ENCODE data around the gene SMYD1. TPM values are rescaled to one million over a fixed set of nuclear protein-coding genes. Genes with fewer than 3 reads are reported as not detected.

The SMYD1 gene
- total RNA-seq, 3 donors from 2014 or later (not counting 1 experiment from before 2014, with no cell fraction given) = not detected

DNA sequence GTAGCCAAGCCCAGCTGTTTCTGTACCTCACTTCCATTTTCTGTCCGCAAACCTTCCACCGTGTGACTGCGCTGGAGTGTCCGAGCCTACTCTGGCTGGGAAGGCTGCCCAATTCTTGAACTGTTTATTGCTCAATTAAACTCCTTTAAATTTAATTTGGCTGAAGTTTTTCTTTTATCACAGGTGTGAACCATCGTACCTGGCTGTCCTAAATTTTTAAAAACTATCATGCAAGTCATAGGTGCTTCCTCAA is 45.0 kb upstream of the SMYD1 start:
- Mint-ChIP-seq H3K4me3 (no peak overlapping the region), H3K27me3 (ENCODE audit: low read depth in 2 of 2) (no peaks in the 10 kb centered on the region), H3K9me3 (no peaks in the 10 kb centered on the region), H3K36me3 (peaks cover 2% of the 10 kb centered on the region), H3K4me1 (peaks cover 4 to 5% of the 10 kb centered on the region in 2 donors), H3K27ac (no peak overlapping the region)
- H3K27me3 ChIP-seq (ENCODE audit: control insufficient read depth, insufficient read depth, low read length) = no peaks in the 10 kb centered on the region
- DNase-seq = no peak
- TF ChIP-seq, protein P1, sequence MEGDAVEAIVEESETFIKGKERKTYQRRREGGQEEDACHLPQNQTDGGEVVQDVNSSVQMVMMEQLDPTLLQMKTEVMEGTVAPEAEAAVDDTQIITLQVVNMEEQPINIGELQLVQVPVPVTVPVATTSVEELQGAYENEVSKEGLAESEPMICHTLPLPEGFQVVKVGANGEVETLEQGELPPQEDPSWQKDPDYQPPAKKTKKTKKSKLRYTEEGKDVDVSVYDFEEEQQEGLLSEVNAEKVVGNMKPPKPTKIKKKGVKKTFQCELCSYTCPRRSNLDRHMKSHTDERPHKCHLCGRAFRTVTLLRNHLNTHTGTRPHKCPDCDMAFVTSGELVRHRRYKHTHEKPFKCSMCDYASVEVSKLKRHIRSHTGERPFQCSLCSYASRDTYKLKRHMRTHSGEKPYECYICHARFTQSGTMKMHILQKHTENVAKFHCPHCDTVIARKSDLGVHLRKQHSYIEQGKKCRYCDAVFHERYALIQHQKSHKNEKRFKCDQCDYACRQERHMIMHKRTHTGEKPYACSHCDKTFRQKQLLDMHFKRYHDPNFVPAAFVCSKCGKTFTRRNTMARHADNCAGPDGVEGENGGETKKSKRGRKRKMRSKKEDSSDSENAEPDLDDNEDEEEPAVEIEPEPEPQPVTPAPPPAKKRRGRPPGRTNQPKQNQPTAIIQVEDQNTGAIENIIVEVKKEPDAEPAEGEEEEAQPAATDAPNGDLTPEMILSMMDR (IDR thresholded peaks at IDR 0.05) = no peak
- no peaks in the 10 kb centered on the region for H3K36me3 ChIP-seq (ENCODE audit: control insufficient read depth, insufficient read depth, low read length)
- H3K4me1 ChIP-seq (ENCODE audit: control insufficient read depth, insufficient read depth, low read length) = peaks cover 2% of the 10 kb centered on the region
- ATAC-seq = no peak
- no peaks in the 10 kb centered on the region for H3K9me3 ChIP-seq (ENCODE audit: control insufficient read depth, insufficient read depth, low read length)
- 97% methylated on average over 5 of the region's 5 CpGs for WGBS (ENCODE audit: insufficient coverage)
- H3K27ac ChIP-seq (ENCODE audit: low read length) = no peak overlapping the region
- H3K4me3 ChIP-seq (ENCODE audit: low read length) = no peak overlapping the region
- intact Hi-C loops (cut with micrococcal nuclease) = no loop called here

DNA sequence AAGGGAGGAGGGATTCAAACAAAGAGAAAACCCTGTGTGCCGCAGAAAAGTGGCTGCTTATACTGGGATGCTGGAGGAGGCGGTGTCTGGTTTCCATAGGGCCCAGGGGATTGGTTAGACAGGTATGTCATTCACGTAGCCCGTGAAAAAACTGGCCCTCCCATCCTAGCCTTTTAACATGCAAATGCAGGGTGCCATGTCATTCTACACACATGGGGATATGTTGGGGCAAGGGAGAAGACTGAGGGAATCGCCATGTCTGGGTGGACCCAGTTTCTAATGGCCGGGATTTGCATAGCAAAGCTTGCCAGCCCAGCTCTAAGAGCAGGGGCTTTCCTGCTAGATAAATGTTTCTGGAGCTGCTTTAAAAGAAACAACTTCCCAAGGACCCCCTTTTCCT is 43.1 kb upstream of the SMYD1 start:
- no peaks in the 10 kb centered on the region for H3K27me3 Mint-ChIP-seq (ENCODE audit: low read depth in 2 of 2)
- Histone ChIP-seq H3K4me1 (ENCODE audit: control insufficient read depth, insufficient read depth, low read length) (no peaks in the 10 kb centered on the region), H3K27ac (ENCODE audit: low read length) (no peak overlapping the region), H3K9me3 (ENCODE audit: control insufficient read depth, insufficient read depth, low read length) (no peaks in the 10 kb centered on the region), H3K27me3 (ENCODE audit: control insufficient read depth, insufficient read depth, low read length) (no peaks in the 10 kb centered on the region), H3K4me3 (ENCODE audit: low read length) (no peak overlapping the region), H3K36me3 (ENCODE audit: control insufficient read depth, insufficient read depth, low read length) (peaks cover 10% of the 10 kb centered on the region)
- H3K4me3 Mint-ChIP-seq = no peak overlapping the region
- no peaks in the 10 kb centered on the region for H3K9me3 Mint-ChIP-seq
- peaks cover 9% of the 10 kb centered on the region in 2 donors for H3K4me1 Mint-ChIP-seq
- no peak for ATAC-seq
- no peak overlapping the region for H3K27ac Mint-ChIP-seq
- intact Hi-C loops (cut with micrococcal nuclease) = no loop called here
- TF ChIP-seq, protein P1 (IDR thresholded peaks at IDR 0.05) = no peak
- peaks cover 10% of the 10 kb centered on the region for H3K36me3 Mint-ChIP-seq
- no peak for DNase-seq
- 100% methylated on average over 6 of the region's 6 CpGs for WGBS (ENCODE audit: insufficient coverage)

DNA sequence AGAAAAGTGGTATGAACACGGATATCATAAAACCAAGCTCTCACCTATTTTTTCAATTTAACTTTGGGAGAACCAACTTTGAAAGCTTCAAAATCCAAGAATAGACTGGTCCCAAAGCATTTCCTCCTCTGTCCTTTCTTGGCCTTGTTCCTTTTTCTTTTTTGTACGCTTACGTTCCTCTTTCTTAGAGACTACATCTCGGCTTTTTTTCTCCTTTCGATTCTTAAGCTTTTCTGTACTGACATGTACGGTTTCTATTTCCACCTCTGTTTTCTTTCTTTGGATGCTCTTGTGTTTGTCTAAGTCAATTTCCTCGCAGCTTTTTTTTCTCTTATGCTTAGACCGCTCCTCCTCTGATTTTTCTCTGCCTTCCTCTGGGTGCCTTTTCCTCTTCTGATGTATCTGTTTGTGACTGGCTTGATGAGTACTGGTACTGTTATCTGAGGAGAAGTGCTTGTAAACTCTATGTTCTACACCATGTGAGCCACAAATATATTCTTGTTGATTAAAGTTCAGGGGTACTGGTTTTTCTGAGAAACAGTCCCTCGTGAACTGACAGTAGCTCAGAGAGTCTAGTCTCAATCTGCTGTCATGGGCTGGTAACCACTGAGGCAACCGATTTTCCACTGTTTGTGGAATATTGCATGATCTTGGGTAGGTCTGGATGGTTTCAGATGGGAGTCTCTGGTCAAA is 39.8 kb upstream of the SMYD1 start:
- Histone ChIP-seq H3K27me3 (ENCODE audit: control insufficient read depth, insufficient read depth, low read length) (no peaks in the 10 kb centered on the region), H3K36me3 (ENCODE audit: control insufficient read depth, insufficient read depth, low read length) (peaks cover 25% of the 10 kb centered on the region), H3K4me1 (ENCODE audit: control insufficient read depth, insufficient read depth, low read length) (no peaks in the 10 kb centered on the region), H3K4me3 (ENCODE audit: low read length) (no peak overlapping the region), H3K27ac (ENCODE audit: low read length) (no peak overlapping the region), H3K9me3 (ENCODE audit: control insufficient read depth, insufficient read depth, low read length) (no peaks in the 10 kb centered on the region)
- H3K4me3 Mint-ChIP-seq = peak overlapping the region; percentile 2
- ATAC-seq = no peak
- H3K9me3 Mint-ChIP-seq = no peaks in the 10 kb centered on the region
- DNase-seq = no peak
- H3K27me3 Mint-ChIP-seq (ENCODE audit: low read depth in 2 of 2) = no peaks in the 10 kb centered on the region
- peak overlapping the region; percentile 12 to 53 for H3K27ac Mint-ChIP-seq
- peaks cover 9 to 14% of the 10 kb centered on the region in 2 donors for H3K4me1 Mint-ChIP-seq
- TF ChIP-seq, protein P1 (IDR thresholded peaks at IDR 0.05) = no peak
- intact Hi-C loops (cut with micrococcal nuclease) = no loop called here
- 49% methylated on average over 10 of the region's 10 CpGs for WGBS (ENCODE audit: insufficient coverage)
- peaks cover 10% of the 10 kb centered on the region for H3K36me3 Mint-ChIP-seq

DNA sequence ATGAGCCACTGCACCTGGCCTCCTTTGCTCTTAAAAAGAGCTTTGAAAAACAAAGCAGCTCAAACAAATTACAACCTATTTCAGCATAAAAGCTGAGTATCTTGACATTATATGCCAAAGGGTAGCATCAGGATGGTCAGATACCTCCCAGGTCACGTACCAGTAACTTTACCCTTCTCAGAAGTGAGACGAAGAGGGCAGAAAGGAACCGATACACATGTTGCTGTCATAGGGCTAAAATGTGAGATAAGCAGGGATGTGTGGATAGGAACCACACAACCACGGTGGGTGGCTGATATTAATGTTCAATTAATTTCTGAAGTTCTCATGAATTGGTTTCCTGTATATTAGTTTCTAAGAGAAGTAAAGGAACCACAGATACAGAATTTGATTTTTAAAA is 38.7 kb upstream of the SMYD1 start:
- H3K9me3 ChIP-seq (ENCODE audit: control insufficient read depth, insufficient read depth, low read length) = no peaks in the 10 kb centered on the region
- TF ChIP-seq, protein P1 (IDR thresholded peaks at IDR 0.05) = no peak
- Mint-ChIP-seq H3K4me3 (no peak overlapping the region), H3K4me1 (peaks cover 9 to 14% of the 10 kb centered on the region in 2 donors), H3K27me3 (ENCODE audit: low read depth in 2 of 2) (no peaks in the 10 kb centered on the region), H3K27ac (no peak overlapping the region), H3K9me3 (no peaks in the 10 kb centered on the region), H3K36me3 (peaks cover 10% of the 10 kb centered on the region)
- DNase-seq = no peak
- no peaks in the 10 kb centered on the region for H3K4me1 ChIP-seq (ENCODE audit: control insufficient read depth, insufficient read depth, low read length)
- ATAC-seq = no peak
- WGBS (ENCODE audit: insufficient coverage) = 93% methylated on average over 4 of the region's 4 CpGs
- no peak overlapping the region for H3K27ac ChIP-seq (ENCODE audit: low read length)
- H3K27me3 ChIP-seq (ENCODE audit: control insufficient read depth, insufficient read depth, low read length) = no peaks in the 10 kb centered on the region
- intact Hi-C loops (cut with micrococcal nuclease) = no loop called here
- no peak overlapping the region for H3K4me3 ChIP-seq (ENCODE audit: low read length)
- peaks cover 29% of the 10 kb centered on the region for H3K36me3 ChIP-seq (ENCODE audit: control insufficient read depth, insufficient read depth, low read length)

All from natural killer cell (primary cell).